Measurements from ENCODE around the gene SORCS3.

SORCS3 gene

GRCh38 chr10:105280895-105281294, 639.8 kb downstream of the SORCS3 start:
- DNase-seq, result no peak

- no peak for DNase-seq
Measured at GRCh38 chr10:105284476-105285215, 643.6 kb downstream of the SORCS3 start.

- DNase-seq, result no peak
Measured at GRCh38 chr10:105288026-105288425, 646.9 kb downstream of the SORCS3 start.

GRCh38 chr10:105288613-105289012, 647.5 kb downstream of the SORCS3 start:
- no peak for DNase-seq

- DNase-seq, result no peak
Measured at GRCh38 chr10:105291571-105291970, 650.5 kb downstream of the SORCS3 start.

GRCh38 chr10:105292236-105292635, 651.1 kb downstream of the SORCS3 start:
- no peak for DNase-seq
